Activated CD4-positive, alpha-beta memory T cell treated with anti-CD3 and anti-CD28 coated beads for 36 hours (primary cell): ENCODE data around the gene IFNL3. TPM values are rescaled to one million over a fixed set of nuclear protein-coding genes. Genes with fewer than 3 reads are reported as not detected.
A peak's percentile ranks its signal among the peaks of the same experiment; 100 is the strongest.
"Not testable (repeated sequence)": the region's sequence is repeated elsewhere in the genome, so short reads cannot be mapped to it uniquely, and the experiment has no call there.

Experiments used
- CTCF ChIA-PET: fragments of 350-600 bp; sonication (Branson Sonifier 250); formaldehyde crosslinking; loops from one replicate; lab custom pipeline; 2021; ENCODE audit warnings: antibody characterized with exemption, inconsistent platforms; lab: Charles Lee
- POLR2A ChIA-PET: fragments of 350-600 bp; sonication (Branson Sonifier 250); formaldehyde crosslinking; loops from one replicate; lab custom pipeline; 2021; ENCODE audit warnings: antibody characterized with exemption; lab: Charles Lee
- DNase-seq: peaks from one replicate; pipeline ENCODE4 v3.0.0-alpha.2; 2020
- H3K27ac Mint-ChIP-seq: one replicate; pipeline ENCODE4 v1.8.0; 2021; ENCODE audit warnings: mixed read lengths
- H3K27me3 Mint-ChIP-seq: one replicate; pipeline ENCODE4 v1.8.0; 2021; ENCODE audit warnings: mixed read lengths
- H3K36me3 Mint-ChIP-seq: one replicate; pipeline ENCODE4 v1.8.0; 2021; ENCODE audit warnings: mixed read lengths
- H3K4me1 Mint-ChIP-seq: one replicate; pipeline ENCODE4 v1.8.0; 2021; ENCODE audit warnings: low read depth, mixed read lengths
- H3K4me3 Mint-ChIP-seq: one replicate; pipeline ENCODE4 v1.8.0; 2021; ENCODE audit warnings: mild to moderate bottlenecking, mixed read lengths
- H3K9me3 Mint-ChIP-seq: one replicate; pipeline ENCODE4 v1.8.0; 2021; ENCODE audit warnings: mixed read lengths
- intact Hi-C: fragments of 100-400 bp; cut with micrococcal nuclease; formaldehyde crosslinking; loops from one replicate; pipeline ENCODE4 v1.15.1; 2023
- total RNA-seq, 2 experiments: library from RNA; stranded (reverse); gene quantifications; one replicate each; pipeline ENCODE4 v1.2.3, GENCODE V29; 2021

The IFNL3 gene
- total RNA-seq, 2 experiments from 2014 or later = 0.34 TPM; not detected in 1

DNA sequence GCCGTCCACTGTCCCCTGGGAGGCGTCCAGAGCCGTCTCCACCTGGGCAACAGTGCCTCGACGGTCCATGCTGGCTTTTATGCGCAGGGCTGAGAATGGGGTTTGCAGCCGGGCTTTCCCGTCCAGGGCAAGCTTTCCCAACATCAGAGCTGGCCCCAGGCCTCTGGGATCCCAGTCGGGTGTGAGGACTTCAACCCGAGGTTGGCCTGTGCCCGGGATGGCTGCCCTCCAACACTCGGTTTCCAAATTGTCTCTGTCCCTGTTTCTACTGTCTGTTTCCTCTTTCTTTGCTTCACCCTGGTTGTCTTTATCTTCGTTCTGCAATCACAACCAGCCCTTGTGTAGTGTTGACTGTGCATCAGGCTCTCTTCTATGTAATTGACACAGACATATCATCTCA is 4.0 kb upstream of the IFNL3 start, which contains the start of gene IFNL4:
TSS of gene IFNL4 (minus strand) at position 51 of the 400 bp plus-strand sequence.
- CTCF ChIA-PET = interaction anchor here (1.4 kb wide), 1 partner anchor 127 kb away, joined by 5 read pairs; no protein-coding TSS in a partner anchor

GRCh38 chr19:39247701-39248664 is 3.2 kb upstream of the IFNL3 start:
- intact Hi-C loops = no loop called here
- ChIA-PET POLR2A (no interaction called here), CTCF (no interaction called here)
- no peaks in the 10 kb centered on the region for H3K9me3 Mint-ChIP-seq
- peaks cover 2% of the 10 kb centered on the region for H3K4me1 Mint-ChIP-seq
- H3K27ac Mint-ChIP-seq = no peak overlapping the region
- no peaks in the 10 kb centered on the region for H3K36me3 Mint-ChIP-seq
- peak; percentile 14 for DNase-seq
- peaks cover 7% of the 10 kb centered on the region for H3K27me3 Mint-ChIP-seq
- no peak overlapping the region for H3K4me3 Mint-ChIP-seq

More for the DNA sequence above, 4.0 kb upstream of the IFNL3 start, which contains the start of gene IFNL4:
- Mint-ChIP-seq H3K9me3 (no peaks in the 10 kb centered on the region), H3K36me3 (no peaks in the 10 kb centered on the region), H3K27me3 (peaks cover 7% of the 10 kb centered on the region), H3K27ac (no peak within 1 kb of the TSS), H3K4me3 (no peak within 1 kb of the TSS), H3K4me1 (peaks cover 2% of the 10 kb centered on the region)
- intact Hi-C loops = no loop called here
- POLR2A ChIA-PET = no interaction called here
- DNase-seq = no peak

DNA sequence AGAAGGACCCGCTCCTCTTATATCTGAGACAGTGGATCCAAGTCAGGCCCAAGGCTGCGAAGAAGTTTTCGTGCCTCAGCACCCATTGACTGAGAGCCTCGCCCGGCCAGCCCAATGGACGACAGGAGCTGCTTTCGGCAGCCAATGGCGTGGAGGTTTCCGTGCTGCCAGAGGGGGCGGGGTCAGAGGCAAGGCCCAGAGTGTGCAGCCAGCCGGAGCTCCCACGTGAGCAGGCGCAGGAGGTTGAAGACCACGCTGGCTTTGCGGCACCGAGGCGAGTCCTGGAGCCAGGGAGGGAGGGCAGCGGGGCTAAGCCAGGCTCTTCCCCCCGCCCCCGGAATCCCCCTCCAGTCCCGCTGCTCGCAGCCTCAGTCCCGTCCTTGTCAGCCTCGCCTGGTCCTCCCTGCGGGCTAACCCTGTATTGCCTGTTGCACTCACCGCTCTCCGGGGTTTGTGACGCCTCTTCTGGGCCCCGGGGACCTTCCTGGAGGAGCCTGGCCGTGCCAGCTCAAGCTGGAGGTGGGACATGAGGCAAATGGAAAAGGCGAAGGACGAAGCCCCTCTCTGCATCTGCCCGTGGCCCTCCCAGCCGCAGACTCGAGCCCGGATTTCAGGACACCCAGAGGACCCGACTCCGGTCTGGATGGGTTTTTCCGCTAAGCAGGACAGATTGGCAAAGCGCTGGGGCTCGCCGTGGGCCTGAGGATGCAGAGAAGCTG is 2.3 kb upstream of the IFNL3 start:
- peak overlapping the region; percentile 29 for H3K4me3 Mint-ChIP-seq
- no peaks in the 10 kb centered on the region for H3K9me3 Mint-ChIP-seq
- ChIA-PET POLR2A (no interaction called here), CTCF (no interaction called here)
- H3K4me1 Mint-ChIP-seq = peaks cover 2% of the 10 kb centered on the region
- H3K36me3 Mint-ChIP-seq = no peaks in the 10 kb centered on the region
- intact Hi-C loops = no loop called here
- peak; percentile 60 for DNase-seq
- H3K27ac Mint-ChIP-seq = no peak overlapping the region
- H3K27me3 Mint-ChIP-seq = peaks cover 7% of the 10 kb centered on the region

GRCh38 chr19:39245166-39245565 is 360 bp upstream of the IFNL3 start:
- H3K4me3 Mint-ChIP-seq, H3K36me3 Mint-ChIP-seq, H3K4me1 Mint-ChIP-seq, CTCF ChIA-PET, H3K9me3 Mint-ChIP-seq, H3K27me3 Mint-ChIP-seq, POLR2A ChIA-PET, H3K27ac Mint-ChIP-seq, DNase-seq, intact Hi-C loops: not testable (repeated sequence)

DNA sequence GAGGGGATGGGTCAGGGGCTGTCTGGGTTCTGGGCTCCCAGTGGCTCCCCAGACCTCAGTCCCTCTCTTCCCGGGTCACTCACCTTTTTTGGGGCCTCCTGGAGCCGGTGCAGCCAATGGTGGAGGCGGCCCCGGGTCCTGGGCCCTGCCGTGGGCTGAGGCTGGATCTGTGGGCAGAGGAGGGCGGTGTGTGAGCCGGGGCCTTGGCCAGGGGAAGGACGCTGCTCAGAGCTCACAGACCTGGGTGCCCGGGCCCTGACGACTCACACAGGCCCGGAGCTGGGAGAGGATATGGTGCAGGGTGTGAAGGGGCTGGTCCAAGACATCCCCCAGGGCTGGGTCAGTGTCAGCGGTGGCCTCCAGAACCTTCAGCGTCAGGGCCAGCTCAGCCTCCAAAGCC is 1.1 kb downstream of the IFNL3 start:
- POLR2A ChIA-PET, H3K9me3 Mint-ChIP-seq, DNase-seq, CTCF ChIA-PET, intact Hi-C loops, H3K27ac Mint-ChIP-seq, H3K4me1 Mint-ChIP-seq, H3K4me3 Mint-ChIP-seq, H3K36me3 Mint-ChIP-seq, H3K27me3 Mint-ChIP-seq: not testable (repeated sequence)

DNA sequence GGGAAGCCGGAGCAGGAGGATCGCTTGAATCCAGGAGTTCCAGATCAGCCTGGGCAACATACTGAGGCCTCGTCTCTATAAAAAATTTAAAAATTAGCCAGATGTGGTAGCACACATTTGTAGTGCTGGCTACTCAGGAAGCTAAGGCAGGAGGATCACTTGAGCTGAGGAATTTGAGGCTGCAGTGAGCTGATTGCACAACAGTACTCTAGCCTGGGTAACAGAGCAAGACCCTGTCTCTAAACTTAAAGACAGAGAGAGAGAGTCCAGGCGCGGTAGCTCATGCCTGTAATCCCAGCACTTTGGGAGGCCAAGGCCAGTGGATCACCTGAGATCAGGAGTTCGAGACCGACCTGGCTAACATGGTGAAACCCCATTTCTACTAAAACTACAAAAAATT is 4.4 kb downstream of the IFNL3 start:
- H3K4me3 Mint-ChIP-seq = no peak overlapping the region
- no peaks in the 10 kb centered on the region for H3K36me3 Mint-ChIP-seq
- no peaks in the 10 kb centered on the region for H3K9me3 Mint-ChIP-seq
- H3K27ac Mint-ChIP-seq = no peak overlapping the region
- peaks cover 20% of the 10 kb centered on the region for H3K4me1 Mint-ChIP-seq
- intact Hi-C loops = no loop called here
- DNase-seq = no peak
- ChIA-PET POLR2A (no interaction called here), CTCF (no interaction called here)
- H3K27me3 Mint-ChIP-seq = no peaks in the 10 kb centered on the region

- POLR2A ChIA-PET = no interaction called here
- H3K9me3 Mint-ChIP-seq = no peaks in the 10 kb centered on the region
- no peaks in the 10 kb centered on the region for H3K27me3 Mint-ChIP-seq
Observed at GRCh38 chr19:39238944-39239343, 5.9 kb downstream of the IFNL3 start.

GRCh38 chr19:39238209-39238608 is 6.6 kb downstream of the IFNL3 start:
- Mint-ChIP-seq H3K9me3 (no peaks in the 10 kb centered on the region), H3K27ac (no peak overlapping the region), H3K4me1 (peaks cover 20% of the 10 kb centered on the region), H3K36me3 (no peaks in the 10 kb centered on the region), H3K4me3 (peak overlapping the region; percentile 20), H3K27me3 (no peaks in the 10 kb centered on the region)
- DNase-seq = no peak
- intact Hi-C loops = no loop called here
- POLR2A ChIA-PET = no interaction called here
- CTCF ChIA-PET = interaction anchor here (0.7 to 1.3 kb wide), 4 partner anchors 23 to 174 kb away, joined by 3 to 4 read pairs (median 3); partner anchors contain the start of gene PLEKHG2

More at GRCh38 chr19:39238944-39239343, 5.9 kb downstream of the IFNL3 start:
- H3K4me3 Mint-ChIP-seq = no peak overlapping the region
- peaks cover 20% of the 10 kb centered on the region for H3K4me1 Mint-ChIP-seq
- intact Hi-C loops = no loop called here
- CTCF ChIA-PET = no interaction called here
- DNase-seq = no peak
- H3K36me3 Mint-ChIP-seq = no peaks in the 10 kb centered on the region
- H3K27ac Mint-ChIP-seq = no peak overlapping the region

GRCh38 chr19:39237200-39238184 is 7.3 kb downstream of the IFNL3 start:
- peak overlapping the region; percentile 20 for H3K4me3 Mint-ChIP-seq
- intact Hi-C loops = no loop called here
- POLR2A ChIA-PET = interaction anchor here (0.5 kb wide), 1 partner anchor 835 kb away, joined by 3 read pairs; no protein-coding TSS in a partner anchor
- DNase-seq = peak; percentile 71
- no peaks in the 10 kb centered on the region for H3K36me3 Mint-ChIP-seq
- no peaks in the 10 kb centered on the region for H3K27me3 Mint-ChIP-seq
- CTCF ChIA-PET = interaction anchor here (0.7 to 1.3 kb wide), 5 partner anchors 24 to 175 kb away, joined by 3 to 4 read pairs (median 3); partner anchors contain the start of gene PLEKHG2
- no peaks in the 10 kb centered on the region for H3K9me3 Mint-ChIP-seq
- peaks cover 20% of the 10 kb centered on the region for H3K4me1 Mint-ChIP-seq
- H3K27ac Mint-ChIP-seq = no peak overlapping the region

- Mint-ChIP-seq H3K4me1 (peaks cover 20% of the 10 kb centered on the region), H3K9me3 (no peaks in the 10 kb centered on the region), H3K27ac (no peak overlapping the region), H3K4me3 (no peak overlapping the region), H3K36me3 (no peaks in the 10 kb centered on the region), H3K27me3 (no peaks in the 10 kb centered on the region)
- intact Hi-C loops = no loop called here
- DNase-seq = peak; percentile 38
- CTCF ChIA-PET = no interaction called here
- POLR2A ChIA-PET = no interaction called here
Observed at GRCh38 chr19:39236527-39236926, 8.3 kb downstream of the IFNL3 start.

DNA sequence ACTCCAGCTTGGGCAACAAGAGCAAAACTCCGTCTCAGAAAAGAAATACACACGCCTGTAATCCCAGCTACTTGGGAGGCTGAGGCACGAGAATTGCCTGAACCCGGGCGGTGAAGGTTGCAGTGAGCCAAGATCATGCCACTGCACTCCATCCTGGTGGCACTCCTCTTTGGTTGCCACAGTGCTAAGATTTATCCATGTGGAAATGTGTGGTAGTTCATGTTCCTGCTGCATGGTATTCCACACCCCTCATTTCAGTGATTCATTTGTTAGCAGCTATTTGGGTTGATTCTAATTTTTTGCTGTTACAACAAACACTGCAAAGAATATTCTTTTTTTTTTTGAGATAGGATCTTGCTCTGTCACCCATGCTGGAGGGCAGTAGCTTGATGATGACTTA is 12.1 kb downstream of the IFNL3 start:
- no peak overlapping the region for H3K27ac Mint-ChIP-seq
- no peaks in the 10 kb centered on the region for H3K36me3 Mint-ChIP-seq
- no peaks in the 10 kb centered on the region for H3K9me3 Mint-ChIP-seq
- H3K4me1 Mint-ChIP-seq = peaks cover 12% of the 10 kb centered on the region
- H3K4me3 Mint-ChIP-seq = no peak overlapping the region
- intact Hi-C loops = no loop called here
- DNase-seq = no peak
- CTCF ChIA-PET = interaction anchor here (1.3 kb wide), 1 partner anchor 94 kb away, joined by 4 read pairs; no protein-coding TSS in a partner anchor
- POLR2A ChIA-PET = no interaction called here
- no peaks in the 10 kb centered on the region for H3K27me3 Mint-ChIP-seq
